GOT3 (cell line): ENCODE results near the gene AGPAT3.

ENCODE experiments used
- DNase-seq: peaks from one replicate; lab custom pipeline; 2025; ENCODE audit warnings: mixed read lengths; lab: John Stamatoyannopoulos, UW

AGPAT3 gene

GRCh38 chr21:43979654-43980053, 114.6 kb downstream of the AGPAT3 start:
- DNase-seq, result no peak

- DNase-seq, result no peak
These were observed 116.3 kb downstream of the AGPAT3 start for GRCh38 chr21:43981151-43981870.

- DNase-seq, result no peak
These were observed 116.8 kb downstream of the AGPAT3 start for GRCh38 chr21:43981871-43982210.

- DNase-seq, result no peak
These were observed 117.6 kb downstream of the AGPAT3 start for GRCh38 chr21:43982489-43983078.

- DNase-seq, result no peak
These were observed 118.4 kb downstream of the AGPAT3 start for GRCh38 chr21:43983390-43983789.

- DNase-seq, result no peak
These were observed 118.9 kb downstream of the AGPAT3 start for GRCh38 chr21:43983860-43984420.

- no peak for DNase-seq
These were observed 120.1 kb downstream of the AGPAT3 start for GRCh38 chr21:43984905-43985689.

GRCh38 chr21:43985690-43986251, 120.7 kb downstream of the AGPAT3 start:
- no peak for DNase-seq

GRCh38 chr21:43986544-43987451, 121.8 kb downstream of the AGPAT3 start:
- DNase-seq, result no peak

GRCh38 chr21:43987509-43987908, 122.5 kb downstream of the AGPAT3 start:
- DNase-seq, result no peak

GRCh38 chr21:43988016-43988415, 123.0 kb downstream of the AGPAT3 start:
- DNase-seq, result no peak

GRCh38 chr21:43988506-43989230, 123.6 kb downstream of the AGPAT3 start:
- no peak for DNase-seq

- DNase-seq, result no peak
These were observed 124.4 kb downstream of the AGPAT3 start for GRCh38 chr21:43989401-43989800.

GRCh38 chr21:43991447-43991991, 126.5 kb downstream of the AGPAT3 start:
- no peak for DNase-seq

GRCh38 chr21:43992121-43992520, 127.1 kb downstream of the AGPAT3 start:
- no peak for DNase-seq

- no peak for DNase-seq
These were observed 128.5 kb downstream of the AGPAT3 start for GRCh38 chr21:43993420-43993934.

- no peak for DNase-seq
These were observed 129.1 kb downstream of the AGPAT3 start for GRCh38 chr21:43994085-43994484.

- no peak for DNase-seq
These were observed 129.6 kb downstream of the AGPAT3 start for GRCh38 chr21:43994646-43995045.

- DNase-seq, result no peak
These were observed 130.6 kb downstream of the AGPAT3 start for GRCh38 chr21:43995521-43996105.
